Right lobe of liver (tissue), 4 donors: ENCODE data around the gene IL12RB1.

Experiments
- POLR2A ChIP-seq: fragments of 450-650 bp; IDR thresholded peaks from one replicate; pipeline ENCODE4 v1.6.1; 2017; ENCODE audit warnings: antibody characterized with exemption, mild to moderate bottlenecking
- TF ChIP-seq, protein P1 (sequence below), 4 donors: fragments of 200-600 bp in 3 of 4; fragments of 450-650 bp in 1 of 4; IDR thresholded peaks; one replicate each; pipeline versions ENCODE4 v1.5.1 to v1.8.0; 2016 to 2022; ENCODE audit warnings: antibody characterized with exemption in 4 of 4, mild to moderate bottlenecking in 2 of 4
- donor health status: DM: no; HTN: no; CAD: no.
- donor health status: DM: no; HTN: no; CAD: no.
- donor health status: DM: no; HTN: yes; CAD: no.

DNA sequence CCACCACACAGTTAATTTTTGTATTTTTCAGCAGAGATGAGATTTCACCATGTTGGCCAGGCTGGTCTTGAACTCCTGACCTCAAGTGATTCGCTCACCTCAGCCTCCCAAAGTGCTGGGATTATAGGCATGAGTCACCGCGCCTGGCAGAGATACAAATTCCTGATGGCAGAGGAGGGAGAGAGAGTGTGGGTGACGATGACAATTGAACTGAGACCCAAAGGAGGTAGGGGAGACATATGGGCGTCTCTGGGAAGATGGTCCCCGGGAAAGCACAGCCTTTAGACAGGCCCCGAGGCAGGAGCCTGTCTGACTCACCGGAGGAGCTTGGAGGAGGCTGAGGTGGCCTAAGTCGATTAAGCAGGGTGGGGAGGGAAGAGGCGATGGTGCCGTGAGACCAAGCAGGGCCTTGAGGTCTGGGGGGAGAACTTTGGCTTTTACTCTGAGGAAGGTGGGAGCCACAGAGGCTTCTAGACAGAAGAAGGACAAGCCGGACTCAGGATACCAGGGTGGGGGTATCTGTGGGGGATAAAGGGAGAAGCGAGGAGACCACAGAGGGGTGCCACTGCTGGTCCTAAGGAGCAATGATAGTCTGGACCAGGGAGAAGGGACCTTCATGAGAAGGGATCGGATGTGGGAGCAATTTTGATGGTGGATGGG lies 40.5 kb downstream of the IL12RB1 start:
- TF ChIP-seq POLR2A: no peak
- TF ChIP-seq, protein P1, sequence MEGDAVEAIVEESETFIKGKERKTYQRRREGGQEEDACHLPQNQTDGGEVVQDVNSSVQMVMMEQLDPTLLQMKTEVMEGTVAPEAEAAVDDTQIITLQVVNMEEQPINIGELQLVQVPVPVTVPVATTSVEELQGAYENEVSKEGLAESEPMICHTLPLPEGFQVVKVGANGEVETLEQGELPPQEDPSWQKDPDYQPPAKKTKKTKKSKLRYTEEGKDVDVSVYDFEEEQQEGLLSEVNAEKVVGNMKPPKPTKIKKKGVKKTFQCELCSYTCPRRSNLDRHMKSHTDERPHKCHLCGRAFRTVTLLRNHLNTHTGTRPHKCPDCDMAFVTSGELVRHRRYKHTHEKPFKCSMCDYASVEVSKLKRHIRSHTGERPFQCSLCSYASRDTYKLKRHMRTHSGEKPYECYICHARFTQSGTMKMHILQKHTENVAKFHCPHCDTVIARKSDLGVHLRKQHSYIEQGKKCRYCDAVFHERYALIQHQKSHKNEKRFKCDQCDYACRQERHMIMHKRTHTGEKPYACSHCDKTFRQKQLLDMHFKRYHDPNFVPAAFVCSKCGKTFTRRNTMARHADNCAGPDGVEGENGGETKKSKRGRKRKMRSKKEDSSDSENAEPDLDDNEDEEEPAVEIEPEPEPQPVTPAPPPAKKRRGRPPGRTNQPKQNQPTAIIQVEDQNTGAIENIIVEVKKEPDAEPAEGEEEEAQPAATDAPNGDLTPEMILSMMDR (IDR thresholded peaks at IDR 0.05): no peak
